K562 (cell line): ENCODE results near the gene NR0B1. TPM values are rescaled to one million over a fixed set of nuclear protein-coding genes. Genes with fewer than 3 reads are reported as not detected.

Source experiments
- CBFA2T2 ChIP-seq: fragments of 450-650 bp; conservative IDR thresholded peaks from 2 replicates; pipeline ENCODE4 v1.6.1; 2017; ENCODE audit warnings: mild to moderate bottlenecking
- ELF1 ChIP-seq: fragments of 200-800 bp; sonication (Bioruptor generic); IDR thresholded peaks from 2 replicates; pipeline ENCODE4 v1.6.1; 2016; ENCODE audit warnings: missing genetic modification characterization, missing compliant biosample characterization
- GABPB2 ChIP-seq: fragments of 250-450 bp; sonication (Bioruptor Pico); conservative IDR thresholded peaks from 2 replicates; pipeline ENCODE4 v1.5.1; 2021; ENCODE audit warnings: mild to moderate bottlenecking
- HEY1 ChIP-seq: fragments of 250-450 bp; sonication (Bioruptor Pico); IDR thresholded peaks from 2 replicates; pipeline ENCODE4 v1.5.0; 2020; ENCODE audit warnings: mild to moderate bottlenecking, moderate library complexity, borderline replicate concordance
- HMGN3 ChIP-seq: IDR thresholded peaks from 2 replicates; pipeline ENCODE4 v1.6.1; 2011; ENCODE audit warnings: borderline replicate concordance, low read depth, mild to moderate bottlenecking, mixed read lengths, low read length; ENCODE audit not compliant: insufficient read length; ENCODE audit errors: extremely low read depth
- HOXB6 ChIP-seq: fragments of 250-450 bp; sonication (Bioruptor Pico); IDR thresholded peaks from 2 replicates; pipeline ENCODE4 v1.5.1; 2022; ENCODE audit warnings: mild to moderate bottlenecking, borderline replicate concordance
- ILF3 ChIP-seq: fragments of 450-650 bp; IDR thresholded peaks from 2 replicates; pipeline ENCODE4 v1.6.1; 2018; ENCODE audit warnings: antibody characterized with exemption, mild to moderate bottlenecking, moderate library complexity, borderline replicate concordance
- JUND ChIP-seq, 2 experiments: IDR thresholded peaks; 2 replicates in 1 of 2; 3 replicates in 1 of 2; pipeline ENCODE4 v1.6.1; 2011; ENCODE audit warnings: borderline replicate concordance in 2 of 2, low read depth in 2 of 2, low read length in 2 of 2, improper control_type of control experiment in 1 of 2, missing biosample characterization in 1 of 2, missing genetic modification characterization in 1 of 2, missing genetic modification reagents in 1 of 2
- MAFG ChIP-seq: fragments of 450-650 bp; conservative IDR thresholded peaks from 2 replicates; pipeline ENCODE4 v1.6.1; 2016; ENCODE audit warnings: missing genetic modification characterization, missing compliant biosample characterization
- MIER1 ChIP-seq: fragments of 450-650 bp; IDR thresholded peaks from 2 replicates; pipeline ENCODE4 v1.6.1; 2016; ENCODE audit warnings: antibody characterized with exemption, mild to moderate bottlenecking, low read depth
- NCOA4 ChIP-seq: fragments of 450-650 bp; IDR thresholded peaks from 2 replicates; pipeline ENCODE4 v1.6.1; 2018; ENCODE audit warnings: mild to moderate bottlenecking; ENCODE audit not compliant: partially characterized antibody
- NR2F6 ChIP-seq: fragments of 450-650 bp; formaldehyde crosslinking; IDR thresholded peaks from 2 replicates; pipeline ENCODE4 v1.4.0; 2020; ENCODE audit warnings: mild to moderate bottlenecking
- NUFIP1 ChIP-seq: fragments of 450-650 bp; IDR thresholded peaks from 2 replicates; pipeline ENCODE4 v1.6.1; 2018; ENCODE audit not compliant: partially characterized antibody
- POLR2H ChIP-seq: IDR thresholded peaks from 2 replicates; pipeline ENCODE4 v1.6.1; 2016; ENCODE audit warnings: missing genetic modification characterization, low read depth, mild to moderate bottlenecking, control low read depth, missing compliant biosample characterization, moderate library complexity
- PPARD ChIP-seq: fragments of 250-450 bp; sonication (Bioruptor Pico); IDR thresholded peaks from 2 replicates; pipeline ENCODE4 v1.8.0; 2022; ENCODE audit warnings: inconsistent platforms, mild to moderate bottlenecking, moderate library complexity
- SMAD1 ChIP-seq: fragments of 150-350 bp; IDR thresholded peaks from 2 replicates; pipeline ENCODE4 v1.6.1; 2014; ENCODE audit warnings: low read length, low read depth; ENCODE audit not compliant: partially characterized antibody
- TCF7L2 ChIP-seq: fragments of 150-350 bp; IDR thresholded peaks from 2 replicates; pipeline ENCODE4 v1.6.1; 2016; ENCODE audit warnings: low read depth, mild to moderate bottlenecking, low read length, moderate library complexity
- ZNF197 ChIP-seq: fragments of 200-800 bp; sonication (Bioruptor generic); IDR thresholded peaks from 2 replicates; pipeline ENCODE4 v1.6.1; 2016; ENCODE audit warnings: low read depth, missing genetic modification characterization, missing compliant biosample characterization
- ZNF354B ChIP-seq: fragments of 250-450 bp; sonication (Bioruptor Pico); IDR thresholded peaks from 2 replicates; pipeline ENCODE4 v1.4.0; 2020
- ZNF589 ChIP-seq: fragments of 200-800 bp; sonication (Bioruptor generic); IDR thresholded peaks from 2 replicates; pipeline ENCODE4 v1.6.1; 2016; ENCODE audit warnings: low read depth, missing genetic modification characterization, missing compliant biosample characterization
- ZNF778 ChIP-seq: fragments of 450-650 bp; formaldehyde crosslinking; IDR thresholded peaks from 2 replicates; pipeline ENCODE4 v1.4.0; 2020; ENCODE audit warnings: mild to moderate bottlenecking, moderate library complexity
- polyA plus RNA-seq, 8 experiments: library from polyadenylated mRNA; depleted of rRNA in 4 of 8; stranded (reverse) in 5 of 8; unstranded in 3 of 8; fragments of >200 nt; fragmentation: Nextera tagmentation in 2 of 8; fragmentation: Illumina TruSeq in 1 of 8; extraction: Ambion mirVana in 2 of 8; extraction: Trizol in 1 of 8; gene quantifications; 2 replicates each; pipeline versions ENCODE4 v1.2.1 to v1.2.3, GENCODE V29; 2011 to 2014; ENCODE audit warnings: inconsistent platforms in 1 of 8, missing spikeins in 1 of 8
- total RNA-seq, 7 experiments: library from RNA; depleted of rRNA in 6 of 7; stranded (reverse); fragments of >200 nt in 6 of 7; fragmentation: Illumina TruSeq in 2 of 7; extraction: Trizol in 2 of 7; gene quantifications; 2 replicates each; pipeline versions ENCODE4 v1.2.1 to v1.2.3, GENCODE V29; 2011 to 2021; ENCODE audit warnings: low replicate concordance in 1 of 7
- TF ChIP-seq, protein P1 (sequence below): fragments of 450-650 bp; formaldehyde crosslinking; IDR thresholded peaks from 2 replicates; pipeline ENCODE4 v1.4.0; 2020; ENCODE audit warnings: mild to moderate bottlenecking
- TF ChIP-seq, protein P2 (sequence below): fragments of 250-450 bp; sonication (Bioruptor Pico); IDR thresholded peaks from 2 replicates; pipeline ENCODE4 v1.5.0; 2021
- TF ChIP-seq, protein P3 (sequence below): fragments of 250-450 bp; sonication (Bioruptor Pico); IDR thresholded peaks from 2 replicates; pipeline ENCODE4 v1.5.0; 2021; ENCODE audit warnings: mild to moderate bottlenecking, moderate library complexity

The NR0B1 gene
- total and polyA plus RNA-seq, 9 of the 15 experiments (the other 6 are each of a cell fraction or from before 2014, with no cell fraction given), result not detected

DNA sequence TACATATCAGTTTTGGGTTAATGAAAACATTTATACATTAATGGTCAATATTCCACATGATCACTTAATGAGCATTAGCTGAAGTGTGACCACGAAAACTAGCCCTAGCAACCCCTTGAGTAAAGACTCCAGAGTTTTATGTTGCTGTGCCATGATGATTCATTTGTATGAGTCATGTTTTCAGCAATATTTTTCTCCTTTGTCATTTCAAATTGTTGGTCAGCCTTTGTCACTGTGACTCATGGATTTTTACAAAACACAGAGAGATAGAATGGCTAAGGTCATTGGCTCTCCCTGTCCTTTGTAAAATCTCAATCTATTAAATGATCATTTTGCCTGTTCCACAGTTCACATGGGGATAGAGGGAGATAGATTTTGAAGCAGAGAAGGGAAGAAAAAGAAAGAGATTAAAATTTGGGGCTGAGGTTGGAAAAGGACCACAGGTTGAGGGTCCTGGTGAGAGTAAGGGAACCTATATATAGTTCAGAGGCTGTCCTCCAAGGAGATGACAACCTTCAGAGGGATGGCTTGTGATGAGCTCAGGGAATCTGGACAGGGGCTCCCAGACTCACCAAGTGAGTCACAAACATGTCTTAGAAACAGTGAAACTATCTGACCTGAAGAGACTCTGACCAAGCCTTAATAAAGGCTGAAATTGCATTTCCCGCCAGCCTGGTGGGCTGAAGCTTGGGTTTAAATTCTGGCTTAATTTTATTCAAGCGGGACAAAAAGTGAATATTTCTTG, 25.6 kb downstream of the NR0B1 start (continued):
- TF ChIP-seq NUFIP1 (no peak), HOXB6 (CRISPR knock-in tag) (no peak), ZNF197 (CRISPR knock-in tag) (no peak), ZNF778 (CRISPR knock-in tag) (no peak), CBFA2T2 (no peak), ZNF589 (CRISPR knock-in tag) (no peak), MIER1 (no peak), NR2F6 (no peak), ILF3 (no peak), ELF1 (tag) (no peak), ZNF354B (CRISPR knock-in tag) (no peak), POLR2H (tag) (no peak), PPARD (no peak), HMGN3 (no peak), GABPB2 (no peak), SMAD1 (no peak), MAFG (tag) (peak; percentile 97), NCOA4 (no peak), JUND (IDR thresholded peaks at IDR 0.05; ENCODE audit: borderline replicate concordance, low read depth, low read length) (peak; percentile 99), JUND (tag; IDR thresholded peaks at IDR 0.05; ENCODE audit: borderline replicate concordance, low read depth, low read length) (peak; percentile 99), TCF7L2 (no peak), HEY1 (no peak)
- TF ChIP-seq, protein P1, sequence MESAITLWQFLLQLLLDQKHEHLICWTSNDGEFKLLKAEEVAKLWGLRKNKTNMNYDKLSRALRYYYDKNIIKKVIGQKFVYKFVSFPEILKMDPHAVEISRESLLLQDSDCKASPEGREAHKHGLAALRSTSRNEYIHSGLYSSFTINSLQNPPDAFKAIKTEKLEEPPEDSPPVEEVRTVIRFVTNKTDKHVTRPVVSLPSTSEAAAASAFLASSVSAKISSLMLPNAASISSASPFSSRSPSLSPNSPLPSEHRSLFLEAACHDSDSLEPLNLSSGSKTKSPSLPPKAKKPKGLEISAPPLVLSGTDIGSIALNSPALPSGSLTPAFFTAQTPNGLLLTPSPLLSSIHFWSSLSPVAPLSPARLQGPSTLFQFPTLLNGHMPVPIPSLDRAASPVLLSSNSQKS, result no peak
- TF ChIP-seq, protein P2, sequence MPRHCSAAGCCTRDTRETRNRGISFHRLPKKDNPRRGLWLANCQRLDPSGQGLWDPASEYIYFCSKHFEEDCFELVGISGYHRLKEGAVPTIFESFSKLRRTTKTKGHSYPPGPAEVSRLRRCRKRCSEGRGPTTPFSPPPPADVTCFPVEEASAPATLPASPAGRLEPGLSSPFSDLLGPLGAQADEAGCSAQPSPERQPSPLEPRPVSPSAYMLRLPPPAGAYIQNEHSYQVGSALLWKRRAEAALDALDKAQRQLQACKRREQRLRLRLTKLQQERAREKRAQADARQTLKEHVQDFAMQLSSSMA (CRISPR knock-in tag), result no peak
- TF ChIP-seq, protein P3, sequence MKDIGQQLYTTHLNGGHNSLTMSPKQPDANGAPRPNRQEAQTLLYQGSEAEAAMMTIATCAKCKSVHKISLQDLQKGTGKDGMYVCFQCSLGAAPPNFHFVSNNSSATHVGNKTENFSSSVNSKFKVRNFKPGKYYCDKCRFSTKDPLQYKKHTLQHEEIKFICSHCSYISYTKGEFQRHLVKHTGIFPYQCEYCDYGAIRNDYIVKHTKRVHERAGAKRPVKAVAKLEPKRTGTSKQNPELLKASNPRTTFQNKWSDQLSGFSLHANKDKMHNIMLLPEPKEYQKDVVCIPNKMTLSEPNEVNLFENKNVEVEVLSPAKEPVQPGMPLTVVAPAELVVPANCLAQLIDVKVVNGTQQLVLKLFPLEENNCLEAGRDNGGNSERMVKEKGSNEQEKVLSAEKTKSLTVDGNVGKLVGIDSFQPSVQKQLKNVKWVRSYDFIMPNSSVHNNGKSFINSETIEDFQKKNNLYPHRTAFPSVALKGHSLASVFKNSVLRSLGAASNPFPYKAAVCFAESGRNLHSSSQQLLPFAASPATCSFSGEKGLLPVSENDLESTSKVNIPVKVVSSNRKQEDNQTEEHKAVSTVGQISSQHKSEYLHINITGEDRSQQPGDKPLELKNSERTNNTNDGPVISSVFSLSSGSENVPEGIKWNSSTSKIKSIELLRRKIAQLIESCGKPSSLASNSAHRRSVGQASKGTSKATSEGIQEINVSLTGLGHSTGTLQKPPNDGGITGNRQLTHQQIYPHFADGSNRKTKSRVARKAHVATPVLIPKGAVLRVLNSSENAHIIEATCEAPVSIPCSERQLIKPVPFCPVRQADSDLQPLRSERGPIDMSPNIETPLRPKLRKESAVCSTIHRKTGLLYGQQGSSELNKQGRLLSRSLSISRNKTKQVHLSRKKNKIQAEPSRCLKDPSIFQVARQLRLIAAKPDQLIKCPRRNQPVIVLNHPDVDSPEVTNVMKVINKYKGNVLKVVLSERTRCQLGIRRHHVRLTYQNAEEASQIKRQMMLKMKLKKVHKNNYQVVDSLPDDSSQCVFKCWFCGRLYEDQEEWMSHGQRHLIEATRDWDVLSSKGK (CRISPR knock-in tag), result no peak
